ENCODE results near the gene PRH2.

DNA sequence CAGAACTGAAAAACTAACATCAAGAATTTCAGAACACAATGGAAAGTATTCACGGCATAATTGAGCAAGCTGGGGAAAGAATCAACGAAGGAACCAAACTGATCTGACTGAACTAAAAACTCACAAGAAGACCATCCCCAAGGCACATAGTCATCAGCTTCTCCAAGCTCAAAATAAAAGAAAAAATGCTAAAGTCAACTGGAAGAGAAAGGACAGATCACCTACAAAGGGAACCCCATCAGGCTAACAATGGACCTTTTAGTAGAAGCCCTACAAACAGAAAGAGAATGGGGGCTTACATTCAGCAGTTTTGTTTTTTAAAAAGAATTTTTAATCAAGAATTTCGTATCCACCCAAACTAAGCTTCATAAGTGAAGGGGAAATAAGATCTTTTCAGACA is 45.9 kb downstream of the PRH2 start:
- TF ChIP-seq, protein P1, sequence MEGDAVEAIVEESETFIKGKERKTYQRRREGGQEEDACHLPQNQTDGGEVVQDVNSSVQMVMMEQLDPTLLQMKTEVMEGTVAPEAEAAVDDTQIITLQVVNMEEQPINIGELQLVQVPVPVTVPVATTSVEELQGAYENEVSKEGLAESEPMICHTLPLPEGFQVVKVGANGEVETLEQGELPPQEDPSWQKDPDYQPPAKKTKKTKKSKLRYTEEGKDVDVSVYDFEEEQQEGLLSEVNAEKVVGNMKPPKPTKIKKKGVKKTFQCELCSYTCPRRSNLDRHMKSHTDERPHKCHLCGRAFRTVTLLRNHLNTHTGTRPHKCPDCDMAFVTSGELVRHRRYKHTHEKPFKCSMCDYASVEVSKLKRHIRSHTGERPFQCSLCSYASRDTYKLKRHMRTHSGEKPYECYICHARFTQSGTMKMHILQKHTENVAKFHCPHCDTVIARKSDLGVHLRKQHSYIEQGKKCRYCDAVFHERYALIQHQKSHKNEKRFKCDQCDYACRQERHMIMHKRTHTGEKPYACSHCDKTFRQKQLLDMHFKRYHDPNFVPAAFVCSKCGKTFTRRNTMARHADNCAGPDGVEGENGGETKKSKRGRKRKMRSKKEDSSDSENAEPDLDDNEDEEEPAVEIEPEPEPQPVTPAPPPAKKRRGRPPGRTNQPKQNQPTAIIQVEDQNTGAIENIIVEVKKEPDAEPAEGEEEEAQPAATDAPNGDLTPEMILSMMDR (IDR thresholded peaks at IDR 0.05) = no peak
- no peak for TF ChIP-seq POLR2A (IDR thresholded peaks at IDR 0.05)

All from testis (tissue), 2 donors.